Measurements from ENCODE around the gene SDK1.

Gene SDK1

GRCh38 chr7:4139656-4140625 is 838.9 kb downstream of the SDK1 start:
- Histone ChIP-seq H3K4me1 (ENCODE audit: control insufficient read depth, low read length) (no peaks in the 10 kb centered on the region), H3K4me2 (ENCODE audit: low read length) (no peak overlapping the region), H3K27ac (ENCODE audit: low read depth, low read length) (no peak overlapping the region), H3F3A (ENCODE audit: control insufficient read depth, insufficient read depth) (no peaks in the 10 kb centered on the region), H3K79me2 (ENCODE audit: control insufficient read depth, low read length) (no peaks in the 10 kb centered on the region), H3K36me3 (ENCODE audit: control insufficient read depth, low read length) (no peaks in the 10 kb centered on the region), H4K20me1 (ENCODE audit: control insufficient read depth, insufficient read depth, low read depth, low read length) (no peaks in the 10 kb centered on the region), H3K27me3 (ENCODE audit: control insufficient read depth, low read length) (no peaks in the 10 kb centered on the region), H3K4me3 (ENCODE audit: low read length) (no peak overlapping the region), H3K9me2 (replicated peaks; ENCODE audit: control insufficient read depth, low read length) (no peaks in the 10 kb centered on the region), H3K9me3 (ENCODE audit: control insufficient read depth, insufficient read depth, low read length) (peaks cover 11% of the 10 kb centered on the region; the same call in 1 of the 2 replicates)
- TF ChIP-seq EZH2phosphoT487 (IDR thresholded peaks at IDR 0.05; ENCODE audit: borderline replicate concordance, low read length), result no peak
- TF ChIP-seq, protein P1, sequence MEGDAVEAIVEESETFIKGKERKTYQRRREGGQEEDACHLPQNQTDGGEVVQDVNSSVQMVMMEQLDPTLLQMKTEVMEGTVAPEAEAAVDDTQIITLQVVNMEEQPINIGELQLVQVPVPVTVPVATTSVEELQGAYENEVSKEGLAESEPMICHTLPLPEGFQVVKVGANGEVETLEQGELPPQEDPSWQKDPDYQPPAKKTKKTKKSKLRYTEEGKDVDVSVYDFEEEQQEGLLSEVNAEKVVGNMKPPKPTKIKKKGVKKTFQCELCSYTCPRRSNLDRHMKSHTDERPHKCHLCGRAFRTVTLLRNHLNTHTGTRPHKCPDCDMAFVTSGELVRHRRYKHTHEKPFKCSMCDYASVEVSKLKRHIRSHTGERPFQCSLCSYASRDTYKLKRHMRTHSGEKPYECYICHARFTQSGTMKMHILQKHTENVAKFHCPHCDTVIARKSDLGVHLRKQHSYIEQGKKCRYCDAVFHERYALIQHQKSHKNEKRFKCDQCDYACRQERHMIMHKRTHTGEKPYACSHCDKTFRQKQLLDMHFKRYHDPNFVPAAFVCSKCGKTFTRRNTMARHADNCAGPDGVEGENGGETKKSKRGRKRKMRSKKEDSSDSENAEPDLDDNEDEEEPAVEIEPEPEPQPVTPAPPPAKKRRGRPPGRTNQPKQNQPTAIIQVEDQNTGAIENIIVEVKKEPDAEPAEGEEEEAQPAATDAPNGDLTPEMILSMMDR (IDR thresholded peaks at IDR 0.05; ENCODE audit: low read depth, low read length, poor library complexity, severe bottlenecking), result no peak

DNA sequence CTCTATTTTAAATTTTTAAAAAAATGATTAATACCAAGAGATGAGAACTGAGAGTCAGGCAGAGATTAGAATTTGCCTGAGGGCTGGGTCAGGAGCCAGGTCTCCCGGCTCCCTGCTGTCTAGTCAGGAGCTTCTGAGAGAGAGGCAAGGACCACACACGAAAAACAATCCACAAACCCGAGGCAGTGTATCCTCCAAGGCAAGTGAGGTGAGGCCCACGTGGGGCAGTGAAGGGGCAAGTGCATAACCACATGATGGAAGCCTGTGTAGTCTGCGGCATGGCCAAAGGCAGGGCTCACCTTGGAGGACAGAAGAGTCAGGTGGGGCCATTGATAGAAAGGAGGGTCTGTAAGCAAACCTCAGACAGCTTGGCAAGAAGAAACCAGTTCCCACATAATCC is 839.9 kb downstream of the SDK1 start:
- Histone ChIP-seq H3K4me2 (ENCODE audit: low read length) (no peak overlapping the region), H4K20me1 (ENCODE audit: control insufficient read depth, insufficient read depth, low read depth, low read length) (no peaks in the 10 kb centered on the region), H3K4me1 (ENCODE audit: control insufficient read depth, low read length) (no peaks in the 10 kb centered on the region), H3K4me3 (ENCODE audit: low read length) (no peak overlapping the region), H3K9me3 (ENCODE audit: control insufficient read depth, insufficient read depth, low read length) (peaks cover 14% of the 10 kb centered on the region; the same call in 1 of the 2 replicates), H3K79me2 (ENCODE audit: control insufficient read depth, low read length) (no peaks in the 10 kb centered on the region), H3K36me3 (ENCODE audit: control insufficient read depth, low read length) (no peaks in the 10 kb centered on the region), H3K9me2 (replicated peaks; ENCODE audit: control insufficient read depth, low read length) (no peaks in the 10 kb centered on the region), H3K27me3 (ENCODE audit: control insufficient read depth, low read length) (no peaks in the 10 kb centered on the region), H3K27ac (ENCODE audit: low read depth, low read length) (no peak overlapping the region), H3F3A (ENCODE audit: control insufficient read depth, insufficient read depth) (no peaks in the 10 kb centered on the region)
- TF ChIP-seq, protein P1 (IDR thresholded peaks at IDR 0.05; ENCODE audit: low read depth, low read length, poor library complexity, severe bottlenecking), result no peak
- no peak for TF ChIP-seq EZH2phosphoT487 (IDR thresholded peaks at IDR 0.05; ENCODE audit: borderline replicate concordance, low read length)

- Histone ChIP-seq H3K9me3 (ENCODE audit: control insufficient read depth, insufficient read depth, low read length) (peaks cover 23% of the 10 kb centered on the region; the same call in 1 of the 2 replicates), H3K9me2 (replicated peaks; ENCODE audit: control insufficient read depth, low read length) (no peaks in the 10 kb centered on the region), H3K79me2 (ENCODE audit: control insufficient read depth, low read length) (no peaks in the 10 kb centered on the region), H3K4me2 (ENCODE audit: low read length) (no peak overlapping the region), H3K4me1 (ENCODE audit: control insufficient read depth, low read length) (no peaks in the 10 kb centered on the region), H3K27ac (ENCODE audit: low read depth, low read length) (no peak overlapping the region), H3K36me3 (ENCODE audit: control insufficient read depth, low read length) (no peaks in the 10 kb centered on the region), H3K4me3 (ENCODE audit: low read length) (no peak overlapping the region), H3K27me3 (ENCODE audit: control insufficient read depth, low read length) (no peaks in the 10 kb centered on the region), H3F3A (ENCODE audit: control insufficient read depth, insufficient read depth) (no peaks in the 10 kb centered on the region), H4K20me1 (ENCODE audit: control insufficient read depth, insufficient read depth, low read depth, low read length) (no peaks in the 10 kb centered on the region)
- TF ChIP-seq, protein P1 (IDR thresholded peaks at IDR 0.05; ENCODE audit: low read depth, low read length, poor library complexity, severe bottlenecking), result no peak
- no peak for TF ChIP-seq EZH2phosphoT487 (IDR thresholded peaks at IDR 0.05; ENCODE audit: borderline replicate concordance, low read length)
Measured at GRCh38 chr7:4143006-4143405, 842.0 kb downstream of the SDK1 start.

All from DOHH2 (cell line).